Measurements from ENCODE around the gene CD68.
A peak's percentile ranks its signal among the peaks of the same experiment; 100 is the strongest.
"Not testable (repeated sequence)": the region's sequence is repeated elsewhere in the genome, so short reads cannot be mapped to it uniquely, and the experiment has no call there.

The CD68 gene

GRCh38 chr17:7615265-7615747, 35.9 kb downstream of the CD68 start:
- Histone ChIP-seq H3K9me3 (ENCODE audit: insufficient read depth, low read length) (no peaks in the 10 kb centered on the region), H3K4me3 (ENCODE audit: low read length) (peak overlapping the region; percentile 86), H3K4me2 (ENCODE audit: low read length) (peak overlapping the region; percentile 58), H3K9ac (ENCODE audit: low read length) (peak overlapping the region; percentile 59), H3K27ac (ENCODE audit: low read length) (peak overlapping the region; percentile 53), H3K27me3 (ENCODE audit: low read depth, low read length) (no peaks in the 10 kb centered on the region), H3K36me3 (replicated peaks; ENCODE audit: low read depth, low read length) (no peaks in the 10 kb centered on the region), H4K20me1 (ENCODE audit: insufficient read depth, low read length) (peaks cover 6% of the 10 kb centered on the region; the same call in 1 of the 2 replicates), H3K79me2 (ENCODE audit: low read length) (peaks cover 35% of the 10 kb centered on the region), H3K4me1 (ENCODE audit: low read length) (peaks cover 11% of the 10 kb centered on the region), H2AFZ (ENCODE audit: low read depth, low read length) (peak overlapping the region; percentile 76; the same call in 1 of the 2 replicates)
- TF ChIP-seq CTCF (IDR thresholded peaks at IDR 0.05; ENCODE audit: low read depth, low read length) = no peak
- TF ChIP-seq EZH2phosphoT487 (IDR thresholded peaks at IDR 0.05; ENCODE audit: low read depth) = no peak

- no peak overlapping the region for H3K27ac ChIP-seq (ENCODE audit: low read length)
- H3K4me3 ChIP-seq (ENCODE audit: low read length) = no peak overlapping the region
- H3K9me3 ChIP-seq (ENCODE audit: insufficient read depth, low read length) = no peaks in the 10 kb centered on the region
- H2AFZ ChIP-seq (ENCODE audit: low read depth, low read length) = no peak overlapping the region
- no peaks in the 10 kb centered on the region for H3K36me3 ChIP-seq (replicated peaks; ENCODE audit: low read depth, low read length)
- H3K9ac ChIP-seq (ENCODE audit: low read length) = no peak overlapping the region
- TF ChIP-seq CTCF (IDR thresholded peaks at IDR 0.05; ENCODE audit: low read depth, low read length) = no peak
- TF ChIP-seq EZH2phosphoT487 (IDR thresholded peaks at IDR 0.05; ENCODE audit: low read depth) = no peak
- no peaks in the 10 kb centered on the region for H3K27me3 ChIP-seq (ENCODE audit: low read depth, low read length)
- no peaks in the 10 kb centered on the region for H4K20me1 ChIP-seq (ENCODE audit: insufficient read depth, low read length)
- H3K4me2 ChIP-seq (ENCODE audit: low read length) = no peak overlapping the region
- peaks cover 8% of the 10 kb centered on the region for H3K79me2 ChIP-seq (ENCODE audit: low read length)
- peaks cover 3% of the 10 kb centered on the region; the same call in 1 of the 2 replicates for H3K4me1 ChIP-seq (ENCODE audit: low read length)
Measured at GRCh38 chr17:7618608-7619007, 39.2 kb downstream of the CD68 start.

- H3K27me3 ChIP-seq (ENCODE audit: low read depth, low read length) = no peaks in the 10 kb centered on the region
- H3K79me2 ChIP-seq (ENCODE audit: low read length) = no peaks in the 10 kb centered on the region
- no peaks in the 10 kb centered on the region for H3K9me3 ChIP-seq (ENCODE audit: insufficient read depth, low read length)
- H3K9ac ChIP-seq (ENCODE audit: low read length) = no peak overlapping the region
- no peaks in the 10 kb centered on the region for H3K4me1 ChIP-seq (ENCODE audit: low read length)
- H3K27ac ChIP-seq (ENCODE audit: low read length) = no peak overlapping the region
- H4K20me1 ChIP-seq (ENCODE audit: insufficient read depth, low read length) = no peaks in the 10 kb centered on the region
- H3K4me3 ChIP-seq (ENCODE audit: low read length) = no peak overlapping the region
- no peak overlapping the region for H2AFZ ChIP-seq (ENCODE audit: low read depth, low read length)
- TF ChIP-seq EZH2phosphoT487 (IDR thresholded peaks at IDR 0.05; ENCODE audit: low read depth) (no peak), CTCF (IDR thresholded peaks at IDR 0.05; ENCODE audit: low read depth, low read length) (no peak)
- no peak overlapping the region for H3K4me2 ChIP-seq (ENCODE audit: low read length)
- H3K36me3 ChIP-seq (replicated peaks; ENCODE audit: low read depth, low read length) = no peaks in the 10 kb centered on the region
Measured at GRCh38 chr17:7620835-7621234, 41.4 kb downstream of the CD68 start.

- no peak overlapping the region for H3K4me2 ChIP-seq (ENCODE audit: low read length)
Measured at GRCh38 chr17:7623661-7624060, 44.2 kb downstream of the CD68 start.

GRCh38 chr17:7625749-7626148, 46.3 kb downstream of the CD68 start:
- H3K4me2 ChIP-seq (ENCODE audit: low read length); H4K20me1 ChIP-seq (ENCODE audit: insufficient read depth, low read length); H2AFZ ChIP-seq (ENCODE audit: low read depth, low read length); H3K4me3 ChIP-seq (ENCODE audit: low read length); H3K27ac ChIP-seq (ENCODE audit: low read length); H3K9ac ChIP-seq (ENCODE audit: low read length); H3K79me2 ChIP-seq (ENCODE audit: low read length); H3K27me3 ChIP-seq (ENCODE audit: low read depth, low read length); H3K36me3 ChIP-seq (replicated peaks; ENCODE audit: low read depth, low read length); H3K4me1 ChIP-seq (ENCODE audit: low read length); H3K9me3 ChIP-seq (ENCODE audit: insufficient read depth, low read length): not testable (repeated sequence)

More at GRCh38 chr17:7623661-7624060, 44.2 kb downstream of the CD68 start:
- Histone ChIP-seq H3K4me1 (ENCODE audit: low read length) (0 out of 2 replicates have a peak, but pooled peaks cover 4% of the 10 kb centered on the region), H3K27me3 (ENCODE audit: low read depth, low read length) (no peaks in the 10 kb centered on the region), H4K20me1 (ENCODE audit: insufficient read depth, low read length) (no peaks in the 10 kb centered on the region), H3K79me2 (ENCODE audit: low read length) (no peaks in the 10 kb centered on the region), H3K4me3 (ENCODE audit: low read length) (no peak overlapping the region), H3K9ac (ENCODE audit: low read length) (no peak overlapping the region), H3K27ac (ENCODE audit: low read length) (no peak overlapping the region), H3K36me3 (replicated peaks; ENCODE audit: low read depth, low read length) (no peaks in the 10 kb centered on the region), H2AFZ (ENCODE audit: low read depth, low read length) (no peak overlapping the region), H3K9me3 (ENCODE audit: insufficient read depth, low read length) (no peaks in the 10 kb centered on the region)
- TF ChIP-seq EZH2phosphoT487 (IDR thresholded peaks at IDR 0.05; ENCODE audit: low read depth) (no peak), CTCF (IDR thresholded peaks at IDR 0.05; ENCODE audit: low read depth, low read length) (no peak)

All from OCI-LY3 (cell line).